Adipocyte (in vitro differentiated cells): Measurements from ENCODE around the gene WFS1.

Experiments
- DNase-seq: peaks from one replicate; pipeline ENCODE4 v3.0.0-alpha.2; 2015; ENCODE audit warnings: low read depth
- H3K27me3 ChIP-seq: replicated peaks from 2 replicates; pipeline ENCODE4 v1.7.0; 2013; ENCODE audit warnings: mild to moderate bottlenecking, low read length, moderate library complexity; ENCODE audit not compliant: control insufficient read depth, insufficient read depth
- H3K36me3 ChIP-seq: 2 replicates; pipeline ENCODE4 v1.7.0; 2013; ENCODE audit warnings: low read length, mild to moderate bottlenecking, moderate library complexity; ENCODE audit not compliant: control insufficient read depth, insufficient read depth, severe bottlenecking
- H3K4me1 ChIP-seq: 2 replicates; pipeline ENCODE4 v1.7.0; 2013; ENCODE audit warnings: mild to moderate bottlenecking, low read length, moderate library complexity; ENCODE audit not compliant: control insufficient read depth, insufficient read depth
- H3K4me3 ChIP-seq: 2 replicates; pipeline ENCODE4 v1.7.0; 2013; ENCODE audit warnings: mild to moderate bottlenecking, low read length, moderate library complexity
- H3K9ac ChIP-seq: 2 replicates; pipeline ENCODE4 v1.7.0; 2013; ENCODE audit warnings: mild to moderate bottlenecking, low read length, moderate library complexity
- H3K9me3 ChIP-seq: 2 replicates; pipeline ENCODE4 v1.7.0; 2013; ENCODE audit warnings: mild to moderate bottlenecking, low read length, moderate library complexity; ENCODE audit not compliant: control insufficient read depth

The WFS1 gene

GRCh38 chr4:6322761-6323566 lies 53.3 kb downstream of the WFS1 start:
- H3K9me3 ChIP-seq, result peaks cover 8% of the 10 kb centered on the region
- no peak overlapping the region for H3K9ac ChIP-seq
- H3K4me3 ChIP-seq, result no peak overlapping the region
- DNase-seq, result no peak
- no peaks in the 10 kb centered on the region for H3K4me1 ChIP-seq
- no peaks in the 10 kb centered on the region for H3K36me3 ChIP-seq
- H3K27me3 ChIP-seq, result peaks cover 57% of the 10 kb centered on the region

GRCh38 chr4:6324461-6324998 lies 54.9 kb downstream of the WFS1 start:
- H3K4me3 ChIP-seq, result no peak overlapping the region
- DNase-seq, result no peak
- no peak overlapping the region for H3K9ac ChIP-seq
- H3K27me3 ChIP-seq, result peaks cover 60% of the 10 kb centered on the region
- H3K9me3 ChIP-seq, result peaks cover 8% of the 10 kb centered on the region
- H3K36me3 ChIP-seq, result no peaks in the 10 kb centered on the region
- H3K4me1 ChIP-seq, result no peaks in the 10 kb centered on the region

GRCh38 chr4:6324999-6325787 lies 55.5 kb downstream of the WFS1 start:
- Histone ChIP-seq H3K4me1 (no peaks in the 10 kb centered on the region), H3K9me3 (peaks cover 3% of the 10 kb centered on the region), H3K27me3 (peaks cover 53% of the 10 kb centered on the region), H3K9ac (no peak overlapping the region), H3K4me3 (no peak overlapping the region), H3K36me3 (no peaks in the 10 kb centered on the region)
- DNase-seq, result peak; percentile 6

GRCh38 chr4:6325788-6326290 lies 56.2 kb downstream of the WFS1 start:
- H3K27me3 ChIP-seq, result peaks cover 48% of the 10 kb centered on the region
- no peak overlapping the region for H3K9ac ChIP-seq
- no peaks in the 10 kb centered on the region for H3K9me3 ChIP-seq
- no peak overlapping the region for H3K4me3 ChIP-seq
- DNase-seq, result no peak
- H3K36me3 ChIP-seq, result no peaks in the 10 kb centered on the region
- no peaks in the 10 kb centered on the region for H3K4me1 ChIP-seq

GRCh38 chr4:6326312-6327060 lies 56.8 kb downstream of the WFS1 start:
- no peak for DNase-seq
- Histone ChIP-seq H3K9ac (no peak overlapping the region), H3K27me3 (peaks cover 42% of the 10 kb centered on the region), H3K9me3 (no peaks in the 10 kb centered on the region), H3K4me3 (no peak overlapping the region), H3K36me3 (no peaks in the 10 kb centered on the region), H3K4me1 (no peaks in the 10 kb centered on the region)

GRCh38 chr4:6327220-6327917 lies 57.7 kb downstream of the WFS1 start:
- no peaks in the 10 kb centered on the region for H3K36me3 ChIP-seq

GRCh38 chr4:6328526-6328925 lies 58.9 kb downstream of the WFS1 start:
- Histone ChIP-seq H3K4me3 (no peak overlapping the region), H3K9me3 (no peaks in the 10 kb centered on the region), H3K36me3 (no peaks in the 10 kb centered on the region), H3K9ac (no peak overlapping the region), H3K27me3 (peaks cover 31% of the 10 kb centered on the region), H3K4me1 (no peaks in the 10 kb centered on the region)
- DNase-seq, result no peak

More at GRCh38 chr4:6327220-6327917, 57.7 kb downstream of the WFS1 start:
- Histone ChIP-seq H3K4me1 (no peaks in the 10 kb centered on the region), H3K9ac (no peak overlapping the region), H3K27me3 (peaks cover 33% of the 10 kb centered on the region), H3K4me3 (no peak overlapping the region), H3K9me3 (no peaks in the 10 kb centered on the region)
- DNase-seq, result peak; percentile 83

- Histone ChIP-seq H3K4me3 (no peak overlapping the region), H3K4me1 (no peaks in the 10 kb centered on the region), H3K27me3 (peaks cover 33% of the 10 kb centered on the region), H3K36me3 (no peaks in the 10 kb centered on the region), H3K9me3 (peaks cover 5% of the 10 kb centered on the region), H3K9ac (no peak overlapping the region)
- DNase-seq, result no peak
These were observed 60.1 kb downstream of the WFS1 start for GRCh38 chr4:6329478-6330383.

- DNase-seq, result no peak
- H3K4me3 ChIP-seq, result no peak overlapping the region
- no peak overlapping the region for H3K9ac ChIP-seq
These were observed 60.7 kb downstream of the WFS1 start for GRCh38 chr4:6330384-6330767.

GRCh38 chr4:6331018-6331417 lies 61.4 kb downstream of the WFS1 start:
- Histone ChIP-seq H3K9me3 (peaks cover 5% of the 10 kb centered on the region), H3K36me3 (no peaks in the 10 kb centered on the region), H3K4me1 (no peaks in the 10 kb centered on the region), H3K27me3 (peaks cover 43% of the 10 kb centered on the region), H3K9ac (no peak overlapping the region), H3K4me3 (no peak overlapping the region)
- DNase-seq, result peak; percentile 14

More at GRCh38 chr4:6330384-6330767, 60.7 kb downstream of the WFS1 start:
- Histone ChIP-seq H3K4me1 (no peaks in the 10 kb centered on the region), H3K36me3 (no peaks in the 10 kb centered on the region), H3K9me3 (peaks cover 5% of the 10 kb centered on the region), H3K27me3 (peaks cover 37% of the 10 kb centered on the region)
